ENCODE measurements around the gene OSBPL1A. TPM values are rescaled to one million over a fixed set of nuclear protein-coding genes. Genes with fewer than 3 reads are reported as not detected.
A peak's percentile ranks its signal among the peaks of the same experiment; 100 is the strongest.

The OSBPL1A gene
- total and polyA plus RNA-seq, 12 donors, result 18.7 to 116 (median 60.0) TPM

GRCh38 chr18:24177499-24178133, 220.0 kb downstream of the OSBPL1A start:
- no peak for DNase-seq
- TF ChIP-seq CTCF (IDR thresholded peaks at IDR 0.05) (no peak), POLR2A (IDR thresholded peaks at IDR 0.05) (no peak)
- H3K27ac ChIP-seq, result no peak overlapping the region
- no peak overlapping the region for H3K4me3 ChIP-seq
- no peaks in the 10 kb centered on the region for H3K9me3 ChIP-seq (replicated peaks in 1 of 3)
- intact Hi-C loops (cut with DNase I), result loop anchor here in 1 of 2 donors (5.0 kb wide), 1 partner anchor 95 kb away; no protein-coding TSS in a partner anchor
- H3K36me3 ChIP-seq (replicated peaks in 1 of 2), result no peaks in the 10 kb centered on the region
- H3K27me3 ChIP-seq, result no peaks in the 10 kb centered on the region
- H3K4me1 ChIP-seq (replicated peaks in 1 of 2), result no peaks in the 10 kb centered on the region
- WGBS, 4 donors, result 89 to 95% (median 92%) methylated on average over 5 of the region's 5 CpGs

DNA sequence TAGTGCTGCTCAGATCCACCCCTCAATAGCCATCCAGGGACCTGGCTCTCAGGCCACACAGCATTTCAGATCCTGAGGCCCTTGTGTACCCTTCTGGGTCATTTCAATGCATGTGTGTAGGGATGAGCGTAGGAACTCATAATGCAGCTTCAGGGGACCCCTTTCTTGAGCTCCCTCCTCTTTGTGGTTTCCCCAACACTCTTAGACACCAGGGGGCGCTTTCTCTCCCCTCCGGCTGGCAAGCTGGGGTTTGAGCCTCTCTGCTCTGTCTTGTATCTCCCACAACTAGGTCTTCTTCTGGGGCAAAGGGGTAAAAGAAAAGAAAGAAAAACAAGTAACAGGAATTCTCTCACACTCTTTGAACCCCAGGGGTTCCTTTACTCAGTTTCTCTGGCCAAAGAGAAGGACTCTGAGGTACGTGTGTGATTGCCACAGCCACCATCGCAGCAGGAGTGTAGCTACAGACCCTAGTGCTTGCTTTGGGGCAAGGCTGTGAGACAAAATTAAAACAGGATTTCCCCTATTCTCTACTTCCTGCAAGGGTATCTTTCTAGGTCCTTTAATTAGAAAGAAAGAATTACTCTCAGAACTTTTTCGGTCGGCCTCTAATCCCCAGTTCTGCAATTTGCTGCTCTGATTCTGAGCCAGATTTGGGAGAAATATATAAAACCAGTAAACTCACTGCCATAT, 220.8 kb downstream of the OSBPL1A start:
- 65 to 77% (median 76%) methylated on average over 7 of the region's 7 CpGs for WGBS, 4 donors
- H3K36me3 ChIP-seq (replicated peaks in 1 of 2), result no peaks in the 10 kb centered on the region
- H3K4me3 ChIP-seq, result no peak overlapping the region
- no peaks in the 10 kb centered on the region for H3K4me1 ChIP-seq (replicated peaks in 1 of 2)
- H3K9me3 ChIP-seq (replicated peaks in 1 of 3), result no peaks in the 10 kb centered on the region
- no peaks in the 10 kb centered on the region for H3K27me3 ChIP-seq
- TF ChIP-seq POLR2A (IDR thresholded peaks at IDR 0.05) (no peak), CTCF (IDR thresholded peaks at IDR 0.05) (peak; percentile 35 to 70 (median 61))
- no peak overlapping the region for H3K27ac ChIP-seq
- intact Hi-C loops (cut with DNase I), result loop anchor here in 1 of 2 donors (5.0 kb wide), 1 partner anchor 95 kb away; no protein-coding TSS in a partner anchor
- peak; percentile 56 to 79 (median 72) for DNase-seq

DNA sequence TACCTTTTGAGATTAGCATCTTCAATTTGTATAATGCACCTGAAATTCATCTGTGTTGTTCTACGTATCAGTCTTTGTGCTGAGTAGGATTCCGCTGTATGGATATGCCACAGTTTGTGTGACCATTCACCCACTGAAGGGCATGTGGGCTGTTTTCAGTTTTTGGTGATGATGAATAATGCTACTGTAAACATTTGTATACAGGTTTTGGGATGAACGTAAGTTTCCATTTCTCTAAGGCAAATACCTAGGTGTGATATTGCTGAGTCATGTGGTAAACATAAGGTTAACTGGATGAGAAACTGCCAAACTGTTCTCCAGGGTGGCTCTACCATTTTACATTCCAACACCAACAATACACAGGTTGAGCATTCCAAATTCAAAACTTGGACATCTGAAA, 223.6 kb downstream of the OSBPL1A start:
- Histone ChIP-seq H3K36me3 (replicated peaks in 1 of 2) (no peaks in the 10 kb centered on the region), H3K27ac (no peak overlapping the region), H3K4me1 (replicated peaks in 1 of 2) (no peaks in the 10 kb centered on the region), H3K9me3 (replicated peaks in 1 of 3) (no peaks in the 10 kb centered on the region), H3K4me3 (no peak overlapping the region), H3K27me3 (no peaks in the 10 kb centered on the region)
- DNase-seq, result no peak
- WGBS, 4 donors, result 81 to 94% (median 88%) methylated on average over 3 of the region's 3 CpGs
- intact Hi-C loops (cut with DNase I), result no loop called here
- no peak for TF ChIP-seq POLR2A (IDR thresholded peaks at IDR 0.05)
- no peak for TF ChIP-seq CTCF (IDR thresholded peaks at IDR 0.05)

DNA sequence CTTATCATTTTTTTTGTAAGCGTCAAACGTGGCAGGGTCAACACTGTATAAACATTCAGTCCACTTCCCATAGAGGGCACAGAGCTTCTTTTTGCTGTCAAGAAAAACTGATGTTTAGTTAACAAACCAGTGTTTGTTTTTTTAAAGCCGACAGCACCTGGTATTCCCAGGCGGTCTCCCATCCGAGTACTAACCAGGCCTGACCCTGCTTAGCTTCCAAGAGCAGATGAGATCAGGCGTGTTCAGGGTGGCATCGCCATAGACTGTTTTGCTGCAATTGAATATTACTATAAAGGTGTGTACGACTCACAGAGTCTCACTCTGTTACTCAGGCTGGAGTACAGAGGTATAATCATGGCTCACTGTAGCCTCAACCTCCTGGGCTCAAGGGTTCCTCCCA, 227.3 kb downstream of the OSBPL1A start:
- TF ChIP-seq POLR2A (IDR thresholded peaks at IDR 0.05) (no peak), CTCF (IDR thresholded peaks at IDR 0.05) (no peak)
- intact Hi-C loops (cut with DNase I), result no loop called here
- H3K27ac ChIP-seq, result no peak overlapping the region
- H3K27me3 ChIP-seq, result no peaks in the 10 kb centered on the region
- H3K9me3 ChIP-seq (replicated peaks in 1 of 3), result no peaks in the 10 kb centered on the region
- WGBS, 4 donors, result 84 to 92% (median 89%) methylated on average over 8 of the region's 8 CpGs
- DNase-seq, result no peak
- H3K4me1 ChIP-seq (replicated peaks in 1 of 2), result no peaks in the 10 kb centered on the region
- H3K4me3 ChIP-seq, result no peak overlapping the region
- peaks cover 0 to 21% of the 10 kb centered on the region in 2 donors for H3K36me3 ChIP-seq (replicated peaks in 1 of 2)
